Measurements from ENCODE around the gene CALB2. TPM values are rescaled to one million over a fixed set of nuclear protein-coding genes. Genes with fewer than 3 reads are reported as not detected.
A peak's percentile ranks its signal among the peaks of the same experiment; 100 is the strongest.

The CALB2 gene
- polyA plus RNA-seq, 1 donor (not counting 4 experiments of a cell fraction or from before 2014, with no cell fraction given): 1.4 TPM

DNA sequence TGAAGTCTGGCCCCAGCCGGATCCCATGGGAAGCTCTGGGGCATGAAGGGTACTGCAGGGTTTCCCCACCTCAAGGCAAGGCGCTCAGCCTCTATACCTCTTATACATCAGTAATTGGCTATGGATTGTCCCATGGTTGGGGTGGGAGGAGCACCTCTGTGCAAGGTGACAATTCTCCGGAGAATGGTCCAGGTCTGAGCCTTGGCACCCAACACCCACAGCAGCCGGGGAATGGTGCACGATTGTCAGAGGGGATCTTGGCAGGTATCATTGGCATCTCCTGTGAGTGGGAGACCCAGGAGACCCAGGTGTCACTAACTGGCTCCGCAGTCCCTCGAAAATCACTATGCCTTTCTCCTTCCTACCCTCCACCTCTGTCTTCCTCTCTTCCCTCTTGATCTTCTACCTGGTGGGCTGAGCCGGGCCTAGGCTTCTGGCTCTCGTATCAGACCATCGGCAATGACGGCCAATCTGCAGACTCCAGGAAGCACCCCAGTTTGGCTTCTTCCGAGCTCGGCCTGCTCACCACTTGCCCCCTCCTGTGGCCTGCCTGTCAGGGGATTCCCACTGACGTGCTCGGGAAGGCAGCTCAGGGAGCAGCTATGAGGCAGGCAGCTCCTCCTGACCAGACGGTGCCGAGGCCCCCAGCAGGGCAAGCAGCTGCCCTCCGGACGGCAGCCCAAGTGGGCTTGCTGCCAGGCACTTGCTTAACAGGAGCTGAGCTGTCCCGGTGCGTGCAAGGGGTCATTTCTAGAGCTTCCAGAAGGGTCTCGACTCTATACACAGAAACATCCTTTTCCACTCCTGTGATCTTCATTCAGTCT, 10.0 kb upstream of the CALB2 start:
- H3K79me2 ChIP-seq (ENCODE audit: control insufficient read depth, insufficient read depth, low read length): no peaks in the 10 kb centered on the region
- no peak overlapping the region for H3K9ac ChIP-seq (ENCODE audit: control insufficient read depth, extremely low read depth, insufficient read depth, low read length)
- dilution Hi-C loops (cut with MboI; ENCODE audit: extremely low pct_ligation_motif_present, low sequenced_read_pairs): no loop called here
- no peak for TF ChIP-seq EZH2 (IDR thresholded peaks at IDR 0.05; ENCODE audit: low read length)
- TF ChIP-seq, protein P1, sequence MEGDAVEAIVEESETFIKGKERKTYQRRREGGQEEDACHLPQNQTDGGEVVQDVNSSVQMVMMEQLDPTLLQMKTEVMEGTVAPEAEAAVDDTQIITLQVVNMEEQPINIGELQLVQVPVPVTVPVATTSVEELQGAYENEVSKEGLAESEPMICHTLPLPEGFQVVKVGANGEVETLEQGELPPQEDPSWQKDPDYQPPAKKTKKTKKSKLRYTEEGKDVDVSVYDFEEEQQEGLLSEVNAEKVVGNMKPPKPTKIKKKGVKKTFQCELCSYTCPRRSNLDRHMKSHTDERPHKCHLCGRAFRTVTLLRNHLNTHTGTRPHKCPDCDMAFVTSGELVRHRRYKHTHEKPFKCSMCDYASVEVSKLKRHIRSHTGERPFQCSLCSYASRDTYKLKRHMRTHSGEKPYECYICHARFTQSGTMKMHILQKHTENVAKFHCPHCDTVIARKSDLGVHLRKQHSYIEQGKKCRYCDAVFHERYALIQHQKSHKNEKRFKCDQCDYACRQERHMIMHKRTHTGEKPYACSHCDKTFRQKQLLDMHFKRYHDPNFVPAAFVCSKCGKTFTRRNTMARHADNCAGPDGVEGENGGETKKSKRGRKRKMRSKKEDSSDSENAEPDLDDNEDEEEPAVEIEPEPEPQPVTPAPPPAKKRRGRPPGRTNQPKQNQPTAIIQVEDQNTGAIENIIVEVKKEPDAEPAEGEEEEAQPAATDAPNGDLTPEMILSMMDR (optimal IDR thresholded peaks at IDR 0.05 in 1 of 3, IDR thresholded peaks at IDR 0.05 in 1 of 3, conservative IDR thresholded peaks at IDR 0.05 in 1 of 3; ENCODE audit: extremely low read depth in 1 of 3, insufficient read depth in 2 of 3, low read length in 3 of 3): no peak
- FAIRE-seq (no peak), DNase-seq (ENCODE audit: low read depth, low spot score) (no peak)
- no peak overlapping the region for H3K4me2 ChIP-seq (ENCODE audit: control insufficient read depth, extremely low read depth, insufficient read depth, low read depth, low read length)
- H3K4me1 ChIP-seq (ENCODE audit: control insufficient read depth, extremely low read depth, insufficient read depth, low read length): peaks cover 20% of the 10 kb centered on the region
- no peaks in the 10 kb centered on the region for H3K9me3 ChIP-seq (ENCODE audit: control insufficient read depth, low read depth, low read length)
- no peaks in the 10 kb centered on the region for H4K20me1 ChIP-seq (ENCODE audit: control insufficient read depth, extremely low read depth, insufficient read depth, low read length)
- H3K27ac ChIP-seq (ENCODE audit: control insufficient read depth, insufficient read depth, low read length): no peak overlapping the region
- no peak overlapping the region for H2AFZ ChIP-seq (ENCODE audit: control insufficient read depth, low read length)
- no peak overlapping the region for H3K4me3 ChIP-seq (ENCODE audit: control insufficient read depth in 2 of 3, extremely low read depth in 1 of 3, insufficient read depth in 2 of 3, low read depth in 1 of 3, low read length in 3 of 3)
- no peaks in the 10 kb centered on the region for H3K36me3 ChIP-seq (ENCODE audit: control insufficient read depth in 2 of 2, extremely low read depth in 1 of 2, insufficient read depth in 2 of 2, low read length in 2 of 2)
- H3K9me1 ChIP-seq (ENCODE audit: control insufficient read depth, extremely low read depth, insufficient read depth, low read length): no peaks in the 10 kb centered on the region
- H3K27me3 ChIP-seq (ENCODE audit: control insufficient read depth, extremely low read depth, insufficient read depth, low read length): no peaks in the 10 kb centered on the region

DNA sequence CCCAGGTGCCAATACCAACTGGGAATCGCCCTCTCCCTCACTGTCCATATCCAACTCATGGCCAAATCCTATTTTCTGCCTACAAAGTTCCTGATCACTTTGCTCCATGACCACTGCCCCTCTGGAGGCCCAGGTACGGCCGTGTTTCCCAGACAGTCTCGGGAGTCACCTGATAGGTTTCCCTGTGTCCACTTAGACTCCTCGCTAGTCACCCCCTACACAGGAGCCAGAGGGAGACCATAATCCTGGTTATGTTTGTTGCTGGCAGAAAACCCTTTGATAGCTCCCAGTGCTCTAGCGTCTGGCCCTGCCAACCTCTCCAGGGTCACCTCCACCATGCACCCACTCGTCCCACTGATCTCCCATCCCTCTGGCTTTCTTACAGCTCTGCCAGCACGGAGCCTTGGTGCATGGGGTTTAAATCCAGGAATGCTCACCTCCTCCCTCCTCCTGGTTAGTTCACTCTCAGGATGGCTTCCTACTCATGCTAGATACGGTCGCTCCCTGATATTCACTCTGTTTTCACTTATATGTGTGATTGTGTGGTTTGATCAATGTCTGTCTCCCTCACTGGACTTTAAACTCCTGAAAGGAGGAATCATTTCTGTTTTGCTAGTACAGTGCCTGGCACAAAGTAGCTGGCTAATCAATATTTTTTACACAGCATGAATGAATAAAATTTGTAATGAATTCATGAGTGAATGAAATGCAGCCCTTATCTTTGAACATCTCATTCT, 7.5 kb upstream of the CALB2 start:
- no peak for DNase-seq (ENCODE audit: low read depth, low spot score)
- Histone ChIP-seq H3K9me1 (ENCODE audit: control insufficient read depth, extremely low read depth, insufficient read depth, low read length) (no peaks in the 10 kb centered on the region), H4K20me1 (ENCODE audit: control insufficient read depth, extremely low read depth, insufficient read depth, low read length) (no peaks in the 10 kb centered on the region), H3K4me2 (ENCODE audit: control insufficient read depth, extremely low read depth, insufficient read depth, low read depth, low read length) (peak overlapping the region; percentile 34), H3K9ac (ENCODE audit: control insufficient read depth, extremely low read depth, insufficient read depth, low read length) (no peak overlapping the region), H3K36me3 (ENCODE audit: control insufficient read depth in 2 of 2, extremely low read depth in 1 of 2, insufficient read depth in 2 of 2, low read length in 2 of 2) (no peaks in the 10 kb centered on the region), H2AFZ (ENCODE audit: control insufficient read depth, low read length) (no peak overlapping the region), H3K27me3 (ENCODE audit: control insufficient read depth, extremely low read depth, insufficient read depth, low read length) (no peaks in the 10 kb centered on the region), H3K79me2 (ENCODE audit: control insufficient read depth, insufficient read depth, low read length) (no peaks in the 10 kb centered on the region), H3K9me3 (ENCODE audit: control insufficient read depth, low read depth, low read length) (no peaks in the 10 kb centered on the region), H3K4me1 (ENCODE audit: control insufficient read depth, extremely low read depth, insufficient read depth, low read length) (peaks cover 11% of the 10 kb centered on the region), H3K4me3 (ENCODE audit: control insufficient read depth in 2 of 3, extremely low read depth in 1 of 3, insufficient read depth in 2 of 3, low read depth in 1 of 3, low read length in 3 of 3) (no peak overlapping the region), H3K27ac (ENCODE audit: control insufficient read depth, insufficient read depth, low read length) (no peak overlapping the region)
- dilution Hi-C loops (cut with MboI; ENCODE audit: extremely low pct_ligation_motif_present, low sequenced_read_pairs): no loop called here
- FAIRE-seq: no peak
- TF ChIP-seq, protein P1 (optimal IDR thresholded peaks at IDR 0.05 in 1 of 3, IDR thresholded peaks at IDR 0.05 in 1 of 3, conservative IDR thresholded peaks at IDR 0.05 in 1 of 3; ENCODE audit: extremely low read depth in 1 of 3, insufficient read depth in 2 of 3, low read length in 3 of 3): no peak
- no peak for TF ChIP-seq EZH2 (IDR thresholded peaks at IDR 0.05; ENCODE audit: low read length)
